Measurements from ENCODE around the gene PDE6A.
"Not testable (repeated sequence)": the region's sequence is repeated elsewhere in the genome, so short reads cannot be mapped to it uniquely, and the experiment has no call there.

PDE6A gene

GRCh38 chr5:149860801-149861322, 83.7 kb downstream of the PDE6A start:
- DNase-seq (ENCODE audit: low spot score), result no peak

GRCh38 chr5:149859746-149860145, 84.8 kb downstream of the PDE6A start:
- DNase-seq (ENCODE audit: low spot score), result no peak

DNA sequence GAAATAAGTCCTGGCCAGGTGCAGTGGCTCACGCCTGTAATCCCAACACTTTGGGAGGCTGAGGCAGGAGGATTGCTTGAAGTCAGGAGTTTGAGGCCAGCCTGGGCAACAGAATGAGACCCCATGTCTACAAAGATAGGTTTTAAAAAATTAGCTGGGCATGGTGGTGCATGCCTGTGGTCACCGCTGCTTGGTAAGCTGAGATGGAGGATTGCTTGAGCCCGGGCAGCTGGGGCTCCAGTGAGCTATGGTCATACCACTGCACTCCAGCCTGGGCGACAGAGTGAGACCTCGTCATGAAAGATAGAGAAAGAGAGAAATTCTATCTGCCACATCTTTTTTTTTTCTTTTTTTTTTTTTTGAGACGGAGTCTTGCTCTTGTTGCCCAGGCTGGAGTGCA, 86.1 kb downstream of the PDE6A start:
- not testable (repeated sequence) for DNase-seq (ENCODE audit: low spot score)

- no peak for DNase-seq (ENCODE audit: low spot score)
These were observed 87.1 kb downstream of the PDE6A start for GRCh38 chr5:149857499-149857898.

GRCh38 chr5:149855366-149855765, 89.2 kb downstream of the PDE6A start:
- no peak for DNase-seq (ENCODE audit: low spot score)

- no peak for DNase-seq (ENCODE audit: low spot score)
These were observed 89.7 kb downstream of the PDE6A start for GRCh38 chr5:149854866-149855265.

GRCh38 chr5:149853701-149854100, 90.9 kb downstream of the PDE6A start:
- no peak for DNase-seq (ENCODE audit: low spot score)

DNA sequence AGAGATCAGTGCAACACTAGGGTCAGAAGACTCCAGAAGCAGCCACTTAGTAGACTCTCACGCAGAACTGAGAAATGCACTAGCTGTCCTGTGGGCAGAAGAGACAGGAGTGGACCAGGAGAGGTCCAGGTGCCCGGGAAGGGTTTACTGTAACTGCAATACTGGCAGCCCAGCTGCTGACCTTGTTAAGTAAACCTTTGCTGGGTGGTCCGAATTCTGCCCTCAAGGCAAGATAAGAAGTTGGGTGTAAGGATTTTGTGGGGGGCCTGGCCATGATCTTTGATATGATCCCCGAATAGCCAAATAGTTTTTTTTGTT, 91.3 kb downstream of the PDE6A start:
- DNase-seq (ENCODE audit: low spot score), result no peak

DNA sequence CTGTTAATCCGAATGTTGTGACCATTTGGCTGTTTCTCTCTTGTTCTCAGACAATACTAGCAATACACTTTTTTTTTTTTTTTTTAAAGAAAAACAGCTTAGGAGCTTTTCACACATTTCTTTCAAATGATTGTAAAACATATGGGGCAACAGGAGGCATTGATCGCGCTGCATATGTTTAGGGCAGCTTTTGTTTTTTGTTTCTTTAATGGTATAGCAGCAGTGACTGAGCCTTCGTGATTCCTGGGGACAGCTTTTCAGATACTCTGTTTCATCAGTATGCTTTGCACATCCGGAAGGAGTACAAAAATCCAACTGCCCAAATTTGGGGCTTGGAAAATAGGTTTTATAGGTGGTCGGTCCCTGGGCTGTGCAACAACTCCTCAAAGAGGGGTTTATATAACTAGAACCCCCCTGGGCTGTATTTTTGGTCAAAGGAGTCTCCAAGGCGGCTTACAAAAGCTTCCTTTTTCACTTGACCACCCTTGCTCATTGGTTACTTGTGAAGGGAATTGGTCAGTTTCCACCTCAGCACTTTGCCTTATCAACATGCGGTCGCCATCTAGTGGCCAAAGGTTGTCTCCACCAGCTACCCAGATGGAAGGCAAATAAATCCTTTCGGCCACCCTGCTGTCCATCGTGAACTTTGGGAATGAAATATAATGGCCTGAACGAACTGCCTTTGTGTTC, 91.8 kb downstream of the PDE6A start:
- peak; percentile 84 for DNase-seq (ENCODE audit: low spot score)

GRCh38 chr5:149851211-149851610, 93.4 kb downstream of the PDE6A start:
- DNase-seq (ENCODE audit: low spot score), result no peak

DNA sequence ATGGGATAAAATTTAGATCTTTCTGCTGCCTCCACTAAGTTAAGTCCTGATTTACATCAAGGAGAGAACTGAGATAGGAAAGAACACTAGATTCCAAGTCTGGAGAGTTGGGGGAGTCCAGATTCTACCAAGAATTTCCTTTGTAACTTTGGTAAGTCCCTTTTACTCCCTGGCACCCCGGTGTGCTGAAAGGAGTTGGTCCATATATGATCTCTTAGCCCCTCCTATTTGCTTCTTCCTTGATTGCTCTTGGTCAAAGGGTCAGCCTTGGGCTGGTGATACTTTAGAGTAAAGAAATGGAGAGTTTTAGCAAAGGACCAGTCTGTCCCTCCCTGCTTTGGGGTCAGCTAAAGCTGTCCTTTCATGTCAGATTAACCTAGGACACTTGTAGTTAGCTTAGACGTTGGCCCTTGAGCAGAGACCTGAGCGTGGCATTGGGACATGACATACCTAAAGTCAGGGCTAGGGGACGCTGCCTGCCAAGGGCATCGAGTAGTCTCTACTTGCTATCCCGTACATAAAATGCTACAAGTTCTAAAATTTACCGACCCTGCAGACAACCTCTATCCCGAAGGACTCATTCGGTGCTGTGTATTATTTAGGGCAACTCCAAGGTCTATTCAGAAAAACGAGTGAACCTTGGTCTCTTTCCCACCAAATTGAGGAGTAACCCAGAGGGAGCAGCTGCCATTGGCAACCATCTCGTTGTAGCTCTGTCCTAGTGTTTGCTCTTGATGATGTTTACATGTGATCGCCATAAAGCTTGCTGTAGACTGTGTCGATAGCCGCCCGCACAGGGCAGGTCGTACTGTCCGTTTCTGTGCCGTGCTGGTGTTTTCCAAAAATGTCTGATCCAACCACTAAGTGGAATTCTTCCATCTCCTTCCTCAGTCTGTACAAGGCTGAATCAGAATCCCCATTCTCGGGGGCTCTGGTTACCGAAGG, 94.4 kb downstream of the PDE6A start:
- no peak for DNase-seq (ENCODE audit: low spot score)

- DNase-seq (ENCODE audit: low spot score), result no peak
These were observed 95.2 kb downstream of the PDE6A start for GRCh38 chr5:149849280-149849965.

GRCh38 chr5:149847611-149848010, 97.0 kb downstream of the PDE6A start:
- no peak for DNase-seq (ENCODE audit: low spot score)

DNA sequence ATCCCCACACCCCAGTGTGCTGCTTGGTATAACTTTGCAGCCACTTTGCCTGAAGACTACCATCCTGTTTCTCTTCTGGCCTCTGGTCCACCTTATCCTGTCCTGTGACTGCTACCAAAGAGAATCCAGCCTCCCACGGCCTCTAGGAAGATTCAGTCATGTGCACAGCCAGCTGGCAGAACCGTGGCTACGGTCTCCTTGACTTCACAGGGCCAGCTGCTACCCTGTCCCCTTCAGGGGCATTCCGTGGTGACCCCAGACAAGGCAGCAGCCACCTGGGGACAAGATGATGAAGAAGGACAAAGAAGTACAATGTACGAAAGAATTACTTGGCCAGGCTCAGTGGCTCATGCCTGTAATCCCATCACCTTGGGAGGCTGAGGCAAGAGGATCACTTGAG, 98.6 kb downstream of the PDE6A start:
- DNase-seq (ENCODE audit: low spot score), result no peak

- no peak for DNase-seq (ENCODE audit: low spot score)
These were observed 99.0 kb downstream of the PDE6A start for GRCh38 chr5:149845601-149846000.

- no peak for DNase-seq (ENCODE audit: low spot score)
These were observed 102.5 kb downstream of the PDE6A start for GRCh38 chr5:149841851-149842793.

GRCh38 chr5:149840226-149840825, 104.3 kb downstream of the PDE6A start:
- DNase-seq (ENCODE audit: low spot score), result no peak

DNA sequence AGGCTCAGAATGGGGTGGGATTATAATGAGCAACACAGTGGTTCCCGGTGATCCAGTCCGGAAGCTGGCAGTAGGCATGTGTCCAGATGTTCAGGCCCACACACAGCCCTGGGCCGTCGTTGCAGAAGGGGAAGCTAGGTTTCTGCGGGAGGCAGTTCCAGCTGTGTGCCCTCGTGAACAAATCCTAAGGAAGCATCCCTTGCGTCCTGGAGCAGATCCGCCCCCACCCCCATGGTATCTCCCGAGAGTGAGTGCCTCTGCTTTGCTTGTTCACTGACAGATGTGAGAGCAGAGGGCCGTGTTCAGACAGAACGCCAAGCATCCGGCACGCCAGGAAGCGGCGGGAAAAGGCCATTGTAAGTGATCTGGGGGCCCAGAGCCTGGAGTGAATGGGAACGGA, 104.8 kb downstream of the PDE6A start:
- peak; percentile 13 for DNase-seq (ENCODE audit: low spot score)

GRCh38 chr5:149838881-149839739, 105.5 kb downstream of the PDE6A start:
- DNase-seq (ENCODE audit: low spot score), result peak; percentile 44

DNA sequence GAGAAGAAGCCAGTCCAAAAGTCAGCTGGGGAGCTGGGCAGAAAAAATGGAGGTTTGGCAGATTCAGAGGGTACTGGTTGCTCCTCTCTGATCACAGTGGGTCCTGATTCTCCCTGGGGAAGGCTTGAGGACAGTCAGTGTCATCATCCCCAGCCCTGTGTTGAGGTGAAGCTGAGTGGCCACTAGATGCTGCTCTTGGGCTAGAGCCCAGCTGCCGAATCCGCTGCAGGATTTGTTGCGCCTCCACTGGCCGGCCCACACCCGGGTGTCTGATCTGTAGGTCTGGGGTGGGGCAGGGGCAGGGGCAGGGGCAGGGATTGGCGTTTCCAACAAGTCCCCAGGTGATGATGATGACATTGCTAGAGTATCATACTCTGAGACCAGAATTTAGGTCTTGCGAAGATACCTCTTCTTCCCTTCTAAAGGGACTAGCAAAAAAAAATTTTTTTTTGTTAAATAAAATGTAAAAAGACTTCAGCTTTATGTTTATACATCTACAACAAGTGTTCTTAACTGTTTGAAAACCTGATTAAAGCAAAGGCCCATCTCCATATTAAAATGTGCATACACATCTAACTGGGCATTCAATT, 106.8 kb downstream of the PDE6A start:
- DNase-seq (ENCODE audit: low spot score), result peak; percentile 91

Measured in GM03348 (cell line).